ENCODE data around the gene OLA1.

GRCh38 chr2:174254267-174254666, 5.9 kb upstream of the OLA1 start:
- TF ChIP-seq GATA2 (IDR thresholded peaks at IDR 0.05; ENCODE audit: low read depth, low read length) (no peak), GATA3 (IDR thresholded peaks at IDR 0.05; ENCODE audit: low read depth, low read length) (no peak)
